Activated CD4-positive, alpha-beta T cell treated with anti-CD3 and anti-CD28 coated beads, Interleukin-2, amount 10 ng/mL, durations not matched to agents 7 days and 5 days (primary cell): ENCODE data around the gene PPHLN1. TPM values are rescaled to one million over a fixed set of nuclear protein-coding genes. Genes with fewer than 3 reads are reported as not detected.

Experiments
- CTCF ChIA-PET: fragments of 350-600 bp; sonication (Branson Sonifier 250); formaldehyde crosslinking; loops from one replicate; lab custom pipeline; 2021; ENCODE audit warnings: antibody characterized with exemption; lab: Charles Lee
- POLR2A ChIA-PET: fragments of 350-600 bp; sonication (Branson Sonifier 250); formaldehyde crosslinking; loops from one replicate; lab custom pipeline; 2021; ENCODE audit warnings: antibody characterized with exemption; lab: Charles Lee
- DNase-seq: peaks from one replicate; pipeline ENCODE4 v3.0.0-alpha.2; 2020
- H3K27ac Mint-ChIP-seq: one replicate; pipeline ENCODE4 v1.8.0; 2021; ENCODE audit warnings: mild to moderate bottlenecking, moderate library complexity, mixed read lengths
- H3K27me3 Mint-ChIP-seq: one replicate; pipeline ENCODE4 v1.8.0; 2021; ENCODE audit warnings: mixed read lengths
- H3K36me3 Mint-ChIP-seq: one replicate; pipeline ENCODE4 v1.8.0; 2021; ENCODE audit warnings: low read depth, mixed read lengths
- H3K4me1 Mint-ChIP-seq: one replicate; pipeline ENCODE4 v1.8.0; 2021; ENCODE audit warnings: mixed read lengths
- H3K4me3 Mint-ChIP-seq: one replicate; pipeline ENCODE4 v1.8.0; 2021; ENCODE audit warnings: mild to moderate bottlenecking, moderate library complexity, mixed read lengths
- H3K9me3 Mint-ChIP-seq: one replicate; pipeline ENCODE4 v1.8.0; 2021; ENCODE audit warnings: mixed read lengths
- microRNA-seq: library from miRNA; unstranded; fragments of <30 nt; microRNA quantifications from one replicate; pipeline ENCODE4 v1.2.0, GENCODE V29; 2021; ENCODE audit warnings: borderline microRNAs expressed, borderline replicate concordance
- total RNA-seq, 2 experiments: library from RNA; stranded (reverse); gene quantifications; one replicate each; pipeline ENCODE4 v1.2.3, GENCODE V29; 2021

Gene PPHLN1
- total RNA-seq, 2 experiments from 2014 or later, result 83.5 to 84.0 TPM

GRCh38 chr12:42483521-42483790 is 157.5 kb downstream of the PPHLN1 start:
- no peaks in the 10 kb centered on the region for H3K9me3 Mint-ChIP-seq
- no peak for DNase-seq
- no peak overlapping the region for H3K27ac Mint-ChIP-seq
- peaks cover 12% of the 10 kb centered on the region for H3K4me1 Mint-ChIP-seq
- no peaks in the 10 kb centered on the region for H3K36me3 Mint-ChIP-seq
- H3K27me3 Mint-ChIP-seq, result peaks cover 79% of the 10 kb centered on the region
- POLR2A ChIA-PET, result no interaction called here
- peak overlapping the region; percentile 79 for H3K4me3 Mint-ChIP-seq
- CTCF ChIA-PET, result interaction anchor here (1.0 to 1.6 kb wide), 4 partner anchors 8 to 21 kb away, joined by 3 to 5 read pairs (median 4); no protein-coding TSS in a partner anchor

- Mint-ChIP-seq H3K27ac (no peak overlapping the region), H3K4me3 (no peak overlapping the region), H3K36me3 (no peaks in the 10 kb centered on the region), H3K27me3 (peaks cover 69% of the 10 kb centered on the region), H3K4me1 (peaks cover 12% of the 10 kb centered on the region), H3K9me3 (no peaks in the 10 kb centered on the region)
- ChIA-PET CTCF (interaction anchor here (0.7 kb wide), 1 partner anchor 82 kb away, joined by 3 read pairs; no protein-coding TSS in a partner anchor), POLR2A (no interaction called here)
- no peak for DNase-seq
These were observed 159.0 kb downstream of the PPHLN1 start for GRCh38 chr12:42484996-42485395.

DNA sequence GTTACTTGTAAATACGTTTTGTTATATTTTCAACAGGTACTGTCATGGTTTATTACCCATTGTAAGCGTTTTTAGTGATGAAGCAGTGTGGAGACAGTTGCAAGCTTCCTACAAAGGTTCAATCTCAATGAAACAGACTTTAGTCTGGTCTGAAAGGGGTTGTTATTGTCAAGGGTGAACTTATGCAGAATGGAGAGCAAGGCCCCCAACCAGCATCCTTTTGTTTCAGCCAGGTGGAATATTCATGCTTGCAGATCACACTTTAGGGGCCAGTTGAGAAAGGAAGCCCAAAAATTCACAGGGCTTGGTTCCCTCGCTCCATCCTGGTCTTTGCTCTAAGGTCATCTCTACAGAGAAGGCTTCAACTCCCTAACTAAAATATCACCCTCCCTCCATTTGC is 159.9 kb downstream of the PPHLN1 start:
- DNase-seq, result no peak
- Mint-ChIP-seq H3K27ac (no peak overlapping the region), H3K27me3 (peaks cover 62% of the 10 kb centered on the region), H3K36me3 (no peaks in the 10 kb centered on the region), H3K4me3 (no peak overlapping the region), H3K4me1 (peaks cover 12% of the 10 kb centered on the region), H3K9me3 (no peaks in the 10 kb centered on the region)
- ChIA-PET POLR2A (no interaction called here), CTCF (no interaction called here)

- CTCF ChIA-PET, result no interaction called here
- Mint-ChIP-seq H3K9me3 (no peaks in the 10 kb centered on the region), H3K27me3 (peaks cover 57% of the 10 kb centered on the region)
These were observed 160.4 kb downstream of the PPHLN1 start for GRCh38 chr12:42486407-42486806.

DNA sequence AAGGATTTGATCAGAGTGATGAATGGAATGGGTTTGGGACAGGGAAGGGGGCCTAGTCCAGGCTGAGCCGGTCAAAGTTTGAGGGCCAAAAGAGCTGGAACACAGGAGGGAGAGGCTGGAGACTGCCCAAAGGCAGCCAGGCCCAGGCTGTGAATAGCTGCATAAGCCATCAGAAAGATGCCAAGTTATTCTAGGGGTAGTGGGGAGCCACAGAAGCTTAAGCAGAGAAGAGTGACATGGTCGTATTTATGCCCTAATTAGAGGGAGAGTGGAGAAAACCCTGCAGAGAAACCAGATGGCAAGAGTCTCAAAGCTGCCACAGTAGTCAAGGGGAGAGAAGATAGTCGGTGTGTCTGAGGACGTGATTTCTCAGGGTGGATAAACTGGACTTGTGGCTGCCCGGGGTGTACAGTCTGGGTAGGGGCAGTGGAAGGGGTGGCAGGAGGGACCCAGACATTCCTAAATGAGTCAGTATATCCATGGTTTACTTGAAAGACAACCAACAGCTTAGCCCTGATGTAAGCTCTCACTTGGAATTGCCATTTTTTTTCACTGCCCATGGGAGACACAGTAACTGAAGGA is 164.4 kb downstream of the PPHLN1 start:
- Mint-ChIP-seq H3K27ac (no peak overlapping the region), H3K27me3 (peaks cover 30% of the 10 kb centered on the region), H3K9me3 (no peaks in the 10 kb centered on the region), H3K4me3 (no peak overlapping the region), H3K36me3 (no peaks in the 10 kb centered on the region), H3K4me1 (no peaks in the 10 kb centered on the region)
- CTCF ChIA-PET, result interaction anchor here (0.6 to 1.0 kb wide), 3 partner anchors 9 to 79 kb away, joined by 3 read pairs; no protein-coding TSS in a partner anchor
- DNase-seq, result no peak
- POLR2A ChIA-PET, result interaction anchor here (0.6 kb wide), 1 partner anchor 15 kb away, joined by 3 read pairs; no protein-coding TSS in a partner anchor

More at GRCh38 chr12:42486407-42486806, 160.4 kb downstream of the PPHLN1 start:
- Mint-ChIP-seq H3K36me3 (no peaks in the 10 kb centered on the region), H3K27ac (no peak overlapping the region), H3K4me3 (no peak overlapping the region), H3K4me1 (peaks cover 12% of the 10 kb centered on the region)
- POLR2A ChIA-PET, result no interaction called here
- no peak for DNase-seq

Small RNA genes lying within 50 kb of the gene (microRNA-seq; reads per million reads assigned to microRNA genes)
- gene MIR7851, result not detected

Other genes with a start within 250 kb of the PPHLN1 start
- 10 to 100 TPM in 1 of 2 experiments, 1 to 10 TPM in 1; 8.0 to 10.2 TPM for gene GXYLT1, start 181.3 kb upstream of the PPHLN1 start, total RNA-seq
- 10 to 100 TPM; 34.0 to 36.8 TPM for gene YAF2, start 87.9 kb upstream of the PPHLN1 start, total RNA-seq
- gene ZCRB1, start 73 bp upstream of the PPHLN1 start, total RNA-seq, result 10 to 100 TPM; 43.4 to 52.7 TPM